ENCODE data around the gene EYS. TPM values are rescaled to one million over a fixed set of nuclear protein-coding genes. Genes with fewer than 3 reads are reported as not detected.

The EYS gene
- total RNA-seq, 1 donor from 2014 or later = not detected

DNA sequence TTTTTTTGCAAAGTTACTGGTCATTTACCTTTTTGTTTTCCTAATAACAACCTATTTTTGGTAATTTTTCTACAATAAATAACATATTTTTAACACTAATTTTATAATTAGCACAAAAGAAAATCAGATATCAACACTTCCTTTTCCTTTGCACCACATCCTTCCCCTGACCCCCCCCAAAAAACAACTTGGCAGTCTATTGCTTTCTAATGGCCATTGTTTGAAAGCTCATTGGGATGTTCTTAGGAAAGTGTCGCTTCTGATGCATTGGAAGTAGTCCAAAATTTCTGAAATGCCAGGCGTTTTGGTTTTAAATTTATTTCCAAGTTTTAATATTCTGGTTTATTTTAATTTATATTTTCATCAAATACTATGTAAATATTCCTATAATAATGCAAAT, 407.8 kb downstream of the EYS start:
- Mint-ChIP-seq H3K27me3 (ENCODE audit: unreplicated experiment) (no peaks in the 10 kb centered on the region), H3K36me3 (ENCODE audit: unreplicated experiment) (no peaks in the 10 kb centered on the region), H3K4me1 (ENCODE audit: unreplicated experiment) (no peaks in the 10 kb centered on the region), H3K9me3 (ENCODE audit: unreplicated experiment) (peaks cover 5% of the 10 kb centered on the region), H3K27ac (ENCODE audit: unreplicated experiment) (no peak overlapping the region), H3K4me3 (ENCODE audit: unreplicated experiment) (no peak overlapping the region)
- TF ChIP-seq, protein P1, sequence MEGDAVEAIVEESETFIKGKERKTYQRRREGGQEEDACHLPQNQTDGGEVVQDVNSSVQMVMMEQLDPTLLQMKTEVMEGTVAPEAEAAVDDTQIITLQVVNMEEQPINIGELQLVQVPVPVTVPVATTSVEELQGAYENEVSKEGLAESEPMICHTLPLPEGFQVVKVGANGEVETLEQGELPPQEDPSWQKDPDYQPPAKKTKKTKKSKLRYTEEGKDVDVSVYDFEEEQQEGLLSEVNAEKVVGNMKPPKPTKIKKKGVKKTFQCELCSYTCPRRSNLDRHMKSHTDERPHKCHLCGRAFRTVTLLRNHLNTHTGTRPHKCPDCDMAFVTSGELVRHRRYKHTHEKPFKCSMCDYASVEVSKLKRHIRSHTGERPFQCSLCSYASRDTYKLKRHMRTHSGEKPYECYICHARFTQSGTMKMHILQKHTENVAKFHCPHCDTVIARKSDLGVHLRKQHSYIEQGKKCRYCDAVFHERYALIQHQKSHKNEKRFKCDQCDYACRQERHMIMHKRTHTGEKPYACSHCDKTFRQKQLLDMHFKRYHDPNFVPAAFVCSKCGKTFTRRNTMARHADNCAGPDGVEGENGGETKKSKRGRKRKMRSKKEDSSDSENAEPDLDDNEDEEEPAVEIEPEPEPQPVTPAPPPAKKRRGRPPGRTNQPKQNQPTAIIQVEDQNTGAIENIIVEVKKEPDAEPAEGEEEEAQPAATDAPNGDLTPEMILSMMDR (IDR thresholded peaks at IDR 0.05) = no peak
- DNase-seq (ENCODE audit: extremely low spot score, unreplicated experiment) = no peak

DNA sequence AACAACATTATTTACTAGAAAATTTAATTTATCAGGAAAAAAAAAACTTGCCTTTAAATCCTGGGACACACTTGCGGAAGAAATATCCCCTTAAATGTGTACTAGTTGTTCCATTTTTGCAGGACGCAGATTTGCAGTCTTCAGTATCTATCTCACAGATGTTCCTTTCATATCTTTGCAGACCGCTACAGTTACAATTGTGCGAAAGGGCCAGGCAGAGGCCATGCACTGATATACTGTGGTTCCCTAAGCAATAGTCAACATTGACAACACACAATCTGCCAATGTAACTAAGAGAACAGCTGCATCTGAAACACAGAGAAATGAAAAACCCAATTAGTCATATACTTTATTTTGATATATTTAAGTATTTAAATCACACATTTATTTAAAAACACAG, 411.2 kb downstream of the EYS start:
- H3K36me3 Mint-ChIP-seq (ENCODE audit: unreplicated experiment) = no peaks in the 10 kb centered on the region
- DNase-seq (ENCODE audit: extremely low spot score, unreplicated experiment) = no peak
- no peak overlapping the region for H3K27ac Mint-ChIP-seq (ENCODE audit: unreplicated experiment)
- H3K4me1 Mint-ChIP-seq (ENCODE audit: unreplicated experiment) = no peaks in the 10 kb centered on the region
- no peak overlapping the region for H3K4me3 Mint-ChIP-seq (ENCODE audit: unreplicated experiment)
- H3K27me3 Mint-ChIP-seq (ENCODE audit: unreplicated experiment) = no peaks in the 10 kb centered on the region
- TF ChIP-seq, protein P1 (IDR thresholded peaks at IDR 0.05) = no peak
- no peaks in the 10 kb centered on the region for H3K9me3 Mint-ChIP-seq (ENCODE audit: unreplicated experiment)

DNA sequence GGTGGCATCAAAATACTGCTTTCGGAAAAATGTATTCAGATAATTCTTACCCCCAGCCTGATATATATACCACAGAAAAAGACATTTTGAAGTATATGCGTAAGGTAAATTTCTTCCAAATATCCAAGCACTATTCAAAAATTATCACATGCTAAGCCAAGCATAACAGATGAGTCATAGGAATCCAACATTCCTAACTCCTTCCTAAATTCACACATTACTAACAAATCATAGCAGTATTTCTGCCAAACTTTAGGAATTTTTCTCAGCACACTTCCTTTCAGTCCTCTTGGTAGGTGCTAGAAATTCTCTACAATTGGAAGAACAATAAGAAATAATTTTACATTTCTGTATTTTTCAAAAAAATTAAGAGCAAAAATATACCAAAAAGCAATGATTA, 417.5 kb downstream of the EYS start:
- Mint-ChIP-seq H3K27me3 (ENCODE audit: unreplicated experiment) (no peaks in the 10 kb centered on the region), H3K27ac (ENCODE audit: unreplicated experiment) (no peak overlapping the region), H3K4me3 (ENCODE audit: unreplicated experiment) (no peak overlapping the region), H3K36me3 (ENCODE audit: unreplicated experiment) (no peaks in the 10 kb centered on the region), H3K9me3 (ENCODE audit: unreplicated experiment) (no peaks in the 10 kb centered on the region), H3K4me1 (ENCODE audit: unreplicated experiment) (peaks cover 3% of the 10 kb centered on the region)
- DNase-seq (ENCODE audit: extremely low spot score, unreplicated experiment) = no peak
- TF ChIP-seq, protein P1 (IDR thresholded peaks at IDR 0.05) = no peak

DNA sequence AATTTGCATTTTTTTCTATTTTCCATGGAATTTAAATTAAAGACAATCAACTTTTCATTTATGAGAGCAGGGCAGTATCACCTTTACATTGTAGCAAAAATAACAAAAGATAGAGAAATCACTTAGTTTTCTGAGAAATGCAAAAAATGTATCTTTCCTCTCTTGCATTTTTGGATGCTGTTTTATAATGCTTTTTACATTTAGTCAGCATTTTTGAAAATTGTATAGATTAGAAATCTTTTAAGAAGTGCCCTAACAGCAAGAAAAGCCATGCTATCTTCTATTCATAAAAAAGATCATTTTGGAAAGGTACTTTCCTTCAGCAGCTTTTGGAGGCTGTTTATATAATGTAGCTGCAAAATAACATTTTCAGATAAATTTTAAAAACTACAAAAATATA, 421.8 kb downstream of the EYS start:
- Mint-ChIP-seq H3K4me1 (ENCODE audit: unreplicated experiment) (peaks cover 3% of the 10 kb centered on the region), H3K9me3 (ENCODE audit: unreplicated experiment) (no peaks in the 10 kb centered on the region), H3K27ac (ENCODE audit: unreplicated experiment) (no peak overlapping the region), H3K4me3 (ENCODE audit: unreplicated experiment) (no peak overlapping the region), H3K36me3 (ENCODE audit: unreplicated experiment) (no peaks in the 10 kb centered on the region), H3K27me3 (ENCODE audit: unreplicated experiment) (no peaks in the 10 kb centered on the region)
- DNase-seq (ENCODE audit: extremely low spot score, unreplicated experiment) = no peak
- TF ChIP-seq, protein P1 (IDR thresholded peaks at IDR 0.05) = no peak

DNA sequence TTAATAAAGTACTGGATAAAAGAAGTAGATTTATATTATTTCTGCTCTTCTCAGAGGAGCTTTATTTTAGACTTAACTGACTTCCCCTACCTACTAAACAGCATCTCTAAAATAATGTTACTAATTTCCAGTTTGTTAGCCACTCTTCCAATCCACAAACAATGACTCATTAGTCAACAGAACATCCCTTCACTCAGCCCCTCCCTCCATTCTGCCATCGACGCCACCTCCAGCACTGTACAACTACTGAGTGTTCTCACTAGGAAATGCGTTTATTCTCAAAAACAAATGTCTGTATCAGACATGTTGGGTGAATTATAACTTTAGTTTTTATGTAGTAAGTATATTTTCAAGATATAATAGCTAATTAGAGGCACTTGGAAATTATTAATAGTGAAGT, 427.0 kb downstream of the EYS start:
- Mint-ChIP-seq H3K27me3 (ENCODE audit: unreplicated experiment) (no peaks in the 10 kb centered on the region), H3K36me3 (ENCODE audit: unreplicated experiment) (no peaks in the 10 kb centered on the region), H3K4me3 (ENCODE audit: unreplicated experiment) (no peak overlapping the region), H3K4me1 (ENCODE audit: unreplicated experiment) (no peaks in the 10 kb centered on the region), H3K27ac (ENCODE audit: unreplicated experiment) (no peak overlapping the region), H3K9me3 (ENCODE audit: unreplicated experiment) (no peaks in the 10 kb centered on the region)
- no peak for DNase-seq (ENCODE audit: extremely low spot score, unreplicated experiment)
- TF ChIP-seq, protein P1 (IDR thresholded peaks at IDR 0.05) = no peak
